ENCODE measurements around the gene LAX1.

DNA sequence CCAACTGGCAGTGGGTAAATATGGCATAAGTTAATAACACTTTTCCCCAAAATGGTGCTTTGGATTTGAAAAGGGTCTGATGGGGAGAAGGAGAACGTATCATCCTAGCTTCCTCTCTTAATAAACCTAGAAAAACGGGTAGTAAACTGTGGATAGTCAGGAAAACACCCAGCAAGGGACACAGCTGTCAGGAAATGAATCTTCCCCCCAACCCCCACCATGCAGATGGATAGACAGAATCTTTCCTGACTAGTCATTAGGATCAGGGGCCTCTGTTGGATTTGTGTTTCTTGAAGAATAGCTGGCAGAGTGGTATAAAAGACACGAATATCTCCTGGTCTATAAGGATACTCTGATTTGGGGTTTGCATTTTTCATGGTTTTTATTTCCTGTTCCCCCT, 22.5 kb upstream of the LAX1 start:
- TF ChIP-seq POLR2A (IDR thresholded peaks at IDR 0.05; ENCODE audit: low read depth, low read length) (no peak), POLR2AphosphoS5 (IDR thresholded peaks at IDR 0.05; ENCODE audit: low read depth, low read length) (no peak)
